HEK293 (cell line): ENCODE results near the gene PCDHB9.
"Not testable (repeated sequence)": the region's sequence is repeated elsewhere in the genome, so short reads cannot be mapped to it uniquely, and the experiment has no call there.

Source experiments
- CTCF ChIP-seq: fragments of 450-650 bp; formaldehyde crosslinking; IDR thresholded peaks from 2 replicates; pipeline ENCODE4 v1.5.1; 2016; ENCODE audit warnings: missing biosample characterization, missing genetic modification characterization
- HOXC10 ChIP-seq: sonication (generic); formaldehyde crosslinking; IDR thresholded peaks from 2 replicates; pipeline ENCODE4 v1.8.1; 2023; ENCODE audit warnings: mild to moderate bottlenecking, missing genetic modification reagents
- OVOL3 ChIP-seq: fragments of 450-650 bp; formaldehyde crosslinking; IDR thresholded peaks from 2 replicates; pipeline ENCODE4 v1.5.1; 2016; ENCODE audit warnings: missing biosample characterization, missing genetic modification characterization
- PATZ1 ChIP-seq: fragments of 450-650 bp; formaldehyde crosslinking; IDR thresholded peaks from 2 replicates; pipeline ENCODE4 v1.5.1; 2016; ENCODE audit warnings: missing biosample characterization, missing genetic modification characterization
- YY1 ChIP-seq: fragments of 450-650 bp; formaldehyde crosslinking; IDR thresholded peaks from 2 replicates; pipeline ENCODE4 v1.5.1; 2018; ENCODE audit warnings: missing biosample characterization, missing genetic modification characterization
- ZBTB44 ChIP-seq: fragments of 450-650 bp; IDR thresholded peaks from 2 replicates; pipeline ENCODE4 v1.5.1; 2018; ENCODE audit warnings: missing biosample characterization, mild to moderate bottlenecking, missing genetic modification characterization
- ZNF133 ChIP-seq: fragments of 450-650 bp; formaldehyde crosslinking; IDR thresholded peaks from 2 replicates; pipeline ENCODE4 v1.5.1; 2016; ENCODE audit warnings: missing biosample characterization, missing genetic modification characterization
- ZNF174 ChIP-seq: fragments of 450-650 bp; formaldehyde crosslinking; IDR thresholded peaks from 2 replicates; pipeline ENCODE4 v1.5.0; 2017; ENCODE audit warnings: missing biosample characterization, mild to moderate bottlenecking, missing genetic modification characterization
- ZNF274 ChIP-seq, 2 experiments: fragments of 200-500 bp in 1 of 2; fragments of 450-650 bp in 1 of 2; sonication (Bioruptor generic) in 1 of 2; formaldehyde crosslinking in 1 of 2; IDR thresholded peaks; 2 replicates each; pipeline versions ENCODE4 v1.5.1 to v1.6.1; 2014 to 2016; ENCODE audit warnings: borderline replicate concordance in 1 of 2, inconsistent platforms in 1 of 2, low read length in 1 of 2, missing biosample characterization in 1 of 2, missing genetic modification characterization in 1 of 2
- ZNF350 ChIP-seq: fragments of 450-650 bp; formaldehyde crosslinking; IDR thresholded peaks from 2 replicates; pipeline ENCODE4 v1.5.0; 2017; ENCODE audit warnings: missing biosample characterization, mild to moderate bottlenecking, missing genetic modification characterization
- ZNF585B ChIP-seq: fragments of 450-650 bp; formaldehyde crosslinking; IDR thresholded peaks from 2 replicates; pipeline ENCODE4 v1.5.1; 2016; ENCODE audit warnings: missing biosample characterization, missing genetic modification characterization
- ZNF692 ChIP-seq: fragments of 450-650 bp; formaldehyde crosslinking; IDR thresholded peaks from 2 replicates; pipeline ENCODE4 v1.5.1; 2016; ENCODE audit warnings: missing biosample characterization, missing genetic modification characterization
- ZSCAN4 ChIP-seq: fragments of 450-650 bp; formaldehyde crosslinking; IDR thresholded peaks from 2 replicates; pipeline ENCODE4 v1.5.1; 2017; ENCODE audit warnings: missing biosample characterization, missing genetic modification characterization

- not testable (repeated sequence) for TF ChIP-seq PATZ1 (tag by site-specific recombination); ZBTB44 (tag by site-specific recombination); OVOL3 (tag by site-specific recombination); ZNF133 (tag by site-specific recombination); ZNF692; CTCF; ZNF274 (IDR thresholded peaks at IDR 0.05; ENCODE audit: low read length); ZNF274 (tag by site-specific recombination; IDR thresholded peaks at IDR 0.05; ENCODE audit: borderline replicate concordance); ZNF174 (tag by site-specific recombination); ZNF350 (tag by site-specific recombination); ZNF585B (tag by site-specific recombination); YY1 (tag by site-specific recombination); ZSCAN4; HOXC10
Observed at GRCh38 chr5:141210281-141210680, 23.3 kb downstream of the PCDHB9 start.
